T-helper 1 cell (primary cell): ENCODE measurements around the gene STRIP2.
"Not testable (repeated sequence)": the region's sequence is repeated elsewhere in the genome, so short reads cannot be mapped to it uniquely, and the experiment has no call there.

Experiments
- DNase-seq, 5 donors: peaks; one replicate each; pipeline ENCODE4 v3.0.0-alpha.2; 2012 to 2020

STRIP2 gene

GRCh38 chr7:129423700-129424410 is 10.4 kb upstream of the STRIP2 start:
- no peak for DNase-seq

- no peak for DNase-seq
These were observed 7.8 kb upstream of the STRIP2 start for GRCh38 chr7:129426482-129426881.

GRCh38 chr7:129427526-129428045 is 6.6 kb upstream of the STRIP2 start:
- DNase-seq = no peak

GRCh38 chr7:129431911-129432643 is 2.2 kb upstream of the STRIP2 start:
- DNase-seq = no peak

- peak in 1 of 5 donors; percentile 14 for DNase-seq
These were observed 565 bp downstream of the STRIP2 start for GRCh38 chr7:129434675-129435318.

- peak in 1 of 5 donors; percentile 21 for DNase-seq
These were observed 1.2 kb downstream of the STRIP2 start for GRCh38 chr7:129435414-129435829.

- peak in 1 of 5 donors; percentile 10 for DNase-seq
These were observed 2.2 kb downstream of the STRIP2 start for GRCh38 chr7:129436335-129436923.

GRCh38 chr7:129437190-129437589 is 3.0 kb downstream of the STRIP2 start:
- DNase-seq = no peak

GRCh38 chr7:129438281-129438838 is 4.1 kb downstream of the STRIP2 start:
- no peak for DNase-seq

GRCh38 chr7:129438839-129439651 is 4.8 kb downstream of the STRIP2 start:
- peak in 1 of 5 donors; percentile 81 for DNase-seq

GRCh38 chr7:129439963-129440625 is 5.9 kb downstream of the STRIP2 start:
- no peak for DNase-seq

- no peak for DNase-seq
These were observed 9.4 kb downstream of the STRIP2 start for GRCh38 chr7:129443612-129444011.

GRCh38 chr7:129444776-129445175 is 10.5 kb downstream of the STRIP2 start:
- not testable (repeated sequence) for DNase-seq

GRCh38 chr7:129446925-129447324 is 12.7 kb downstream of the STRIP2 start:
- DNase-seq = not testable (repeated sequence)

- DNase-seq = not testable (repeated sequence)
These were observed 13.2 kb downstream of the STRIP2 start for GRCh38 chr7:129447445-129447844.

GRCh38 chr7:129448608-129449007 is 14.4 kb downstream of the STRIP2 start:
- DNase-seq = not testable (repeated sequence)

GRCh38 chr7:129450295-129450694 is 16.1 kb downstream of the STRIP2 start:
- DNase-seq = no peak

GRCh38 chr7:129452589-129453231 is 18.5 kb downstream of the STRIP2 start:
- no peak for DNase-seq

GRCh38 chr7:129453510-129454248 is 19.4 kb downstream of the STRIP2 start:
- DNase-seq = no peak

GRCh38 chr7:129454249-129454551 is 20.0 kb downstream of the STRIP2 start:
- DNase-seq = no peak
